Stimulated activated CD8-positive, alpha-beta memory T cell treated with anti-CD3 and anti-CD28 coated beads, Interleukin-15, amount 100 ng/mL, for 4 hours (primary cell): Measurements from ENCODE around the gene MT2A.
"Not testable (repeated sequence)": the region's sequence is repeated elsewhere in the genome, so short reads cannot be mapped to it uniquely, and the experiment has no call there.

Experiments
- DNase-seq, 2 donors: peaks; one replicate each; pipeline ENCODE4 v3.0.0-alpha.2; 2020; ENCODE audit warnings: low read depth in 2 of 2

MT2A gene

DNA sequence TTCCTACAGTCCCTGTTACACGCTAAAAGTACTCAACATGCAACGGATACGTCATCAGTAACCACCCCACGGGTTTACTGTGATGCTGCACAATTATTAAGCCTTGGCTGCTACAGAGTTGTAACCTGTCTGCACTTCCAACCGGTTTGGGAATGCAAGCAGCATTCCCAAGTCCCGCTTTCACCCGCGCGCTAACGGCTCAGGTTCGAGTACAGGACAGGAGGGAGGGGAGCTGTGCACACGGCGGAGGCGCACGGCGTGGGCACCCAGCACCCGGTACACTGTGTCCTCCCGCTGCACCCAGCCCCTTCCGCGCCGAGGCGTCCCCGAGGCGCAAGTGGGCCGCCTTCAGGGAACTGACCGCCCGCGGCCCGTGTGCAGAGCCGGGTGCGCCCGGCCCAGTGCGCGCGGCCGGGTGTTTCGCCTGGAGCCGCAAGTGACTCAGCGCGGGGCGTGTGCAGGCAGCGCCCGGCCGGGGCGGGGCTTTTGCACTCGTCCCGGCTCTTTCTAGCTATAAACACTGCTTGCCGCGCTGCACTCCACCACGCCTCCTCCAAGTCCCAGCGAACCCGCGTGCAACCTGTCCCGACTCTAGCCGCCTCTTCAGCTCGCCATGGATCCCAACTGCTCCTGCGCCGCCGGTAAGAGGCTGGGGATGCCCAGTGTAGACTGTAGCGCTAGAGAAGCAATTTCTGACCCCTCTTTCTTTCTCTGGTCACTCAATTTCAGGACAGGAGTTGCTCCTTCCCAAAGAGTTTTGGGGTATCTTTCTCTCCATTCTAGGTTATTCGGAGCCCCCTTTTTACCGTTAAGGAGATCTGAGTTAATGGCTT, at the start of gene MT2A:
TSS of gene MT2A (plus strand) at position 542 of the 833 bp plus-strand sequence. CDS start at position 614, 72 bp downstream.
- peak; percentile 70 for DNase-seq

DNA sequence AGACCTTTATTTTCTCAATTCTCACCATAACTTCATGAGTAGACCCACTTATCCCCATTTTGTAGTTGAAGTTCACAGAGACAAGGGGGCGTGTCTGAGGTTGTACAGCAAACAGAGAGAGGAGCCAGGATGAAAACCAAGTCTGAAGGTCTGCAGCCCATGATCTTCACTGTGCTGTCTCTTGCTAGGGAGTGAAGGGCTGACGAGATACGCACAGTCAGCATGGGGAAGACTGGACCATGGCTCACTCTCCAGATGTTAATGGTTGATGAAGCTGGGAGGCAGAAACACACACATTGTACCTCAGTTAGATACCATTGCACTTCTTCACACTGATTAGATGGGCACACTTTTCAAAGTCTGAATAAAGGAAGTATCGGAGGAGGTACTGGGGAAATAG, 49.3 kb upstream of the MT2A start:
- DNase-seq = no peak

DNA sequence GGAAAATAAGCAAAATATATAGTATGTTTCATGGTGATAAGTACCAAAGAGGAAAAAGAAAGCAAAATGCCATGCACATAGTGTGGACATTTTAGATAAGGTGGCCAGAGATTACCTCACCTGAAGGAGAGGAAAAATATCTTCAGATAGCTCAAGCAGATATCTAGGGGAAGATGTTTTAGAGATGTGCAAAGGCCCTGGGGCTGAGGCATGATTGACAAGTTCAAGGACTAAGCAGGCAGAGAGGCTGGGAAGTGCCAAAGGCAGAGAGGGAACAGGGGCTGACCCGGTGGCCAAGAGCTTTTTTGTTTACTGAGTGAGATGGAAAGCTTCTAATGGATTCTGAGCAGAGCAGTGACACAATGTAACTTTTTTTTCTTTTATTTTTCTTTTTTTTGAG, 47.9 kb upstream of the MT2A start:
- no peak for DNase-seq

DNA sequence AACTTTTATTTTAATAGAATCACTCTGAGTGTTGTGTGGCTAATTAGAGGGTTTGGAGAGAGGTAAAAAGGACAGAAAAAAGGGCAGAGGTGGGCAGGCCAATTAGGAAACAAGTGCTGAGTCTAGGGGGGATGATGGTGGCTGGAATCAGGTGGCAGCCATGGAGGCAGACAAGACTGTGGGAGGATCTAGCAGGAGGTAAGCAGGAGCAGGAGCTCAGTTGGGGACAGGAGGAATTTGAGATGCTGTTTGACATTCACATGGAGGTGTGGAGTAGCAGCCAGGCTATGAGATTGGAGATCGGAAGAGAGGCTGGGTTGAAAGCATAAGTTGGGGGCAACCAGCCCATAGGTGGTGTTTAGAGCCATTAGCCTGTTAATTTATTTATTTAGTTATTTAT, 47.3 kb upstream of the MT2A start:
- no peak for DNase-seq

DNA sequence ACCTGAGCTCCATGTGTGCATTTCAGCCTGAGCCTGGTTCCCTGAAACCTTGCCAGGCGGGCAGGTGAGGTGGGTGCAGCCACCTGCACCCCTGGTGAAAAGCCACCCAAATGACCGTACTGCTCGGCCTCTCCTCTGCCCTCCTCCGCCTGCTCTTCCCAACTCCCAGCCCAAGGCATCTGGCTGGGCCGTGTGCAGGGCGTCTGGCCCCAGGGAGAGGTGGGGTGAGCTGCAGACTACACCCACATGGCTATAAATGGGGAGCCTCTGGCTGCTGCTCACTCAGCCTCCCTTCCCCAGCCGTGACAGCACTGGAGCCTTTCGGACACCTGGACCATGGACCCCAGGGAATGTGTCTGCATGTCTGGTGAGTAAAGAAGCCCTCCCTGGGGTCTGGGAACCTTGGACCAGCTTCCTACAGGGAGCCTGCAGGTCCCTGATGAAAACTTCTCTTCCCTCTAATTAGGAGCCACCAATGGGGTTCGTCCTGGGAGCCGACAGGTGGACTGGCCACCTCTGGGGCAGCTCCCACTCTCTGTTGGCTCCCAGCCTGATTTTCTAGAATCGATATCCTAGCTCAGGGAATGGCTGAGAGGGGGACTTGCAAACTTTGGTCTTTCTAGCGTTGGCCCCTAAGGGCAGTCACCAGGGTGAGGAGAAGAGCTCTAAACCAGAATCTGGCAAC, 43.4 kb upstream of the MT2A start, which contains the start of gene MT4:
TSS of gene MT4 (plus strand) at position 281 of the 685 bp plus-strand sequence. CDS start at position 337, 56 bp downstream.
- no peak for DNase-seq

DNA sequence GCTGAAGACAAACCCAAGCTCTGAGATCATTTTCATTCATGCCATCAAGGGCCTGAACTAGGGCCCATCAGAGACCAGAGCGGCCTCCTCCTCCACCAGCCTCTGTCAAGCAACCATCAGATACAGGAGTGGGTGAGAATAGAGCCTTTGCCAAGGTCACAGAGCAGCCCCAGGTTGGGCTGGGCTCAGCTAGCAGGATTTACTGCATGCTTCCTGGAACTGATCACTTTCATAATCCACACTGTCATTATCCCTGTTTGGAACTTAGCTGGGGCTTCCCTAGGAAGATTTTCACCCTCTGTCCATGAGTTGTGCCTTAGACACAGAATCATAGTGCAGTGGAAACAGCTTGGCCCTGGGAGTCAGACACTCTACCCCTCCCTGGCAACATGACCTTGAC, 38.4 kb upstream of the MT2A start:
- no peak for DNase-seq

DNA sequence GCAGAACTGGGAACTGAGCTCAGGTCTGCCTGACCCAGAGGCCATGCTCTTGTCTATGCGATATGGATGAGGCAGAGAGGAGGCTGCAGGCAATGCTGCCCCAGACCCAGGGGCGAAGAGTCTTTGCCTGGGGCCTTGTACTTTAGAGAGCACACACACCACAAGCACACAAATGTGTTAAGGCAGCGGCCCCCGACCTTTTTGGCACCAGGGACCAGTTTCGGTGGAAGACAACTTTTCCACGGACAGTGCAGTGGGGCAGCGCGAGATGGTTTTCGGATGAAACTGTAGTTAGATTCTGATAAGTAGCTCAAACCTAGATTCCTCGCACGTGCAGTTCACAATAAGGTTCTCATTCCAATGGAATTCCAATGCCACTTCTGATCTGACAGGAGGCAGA, 36.9 kb upstream of the MT2A start:
- DNase-seq = no peak

DNA sequence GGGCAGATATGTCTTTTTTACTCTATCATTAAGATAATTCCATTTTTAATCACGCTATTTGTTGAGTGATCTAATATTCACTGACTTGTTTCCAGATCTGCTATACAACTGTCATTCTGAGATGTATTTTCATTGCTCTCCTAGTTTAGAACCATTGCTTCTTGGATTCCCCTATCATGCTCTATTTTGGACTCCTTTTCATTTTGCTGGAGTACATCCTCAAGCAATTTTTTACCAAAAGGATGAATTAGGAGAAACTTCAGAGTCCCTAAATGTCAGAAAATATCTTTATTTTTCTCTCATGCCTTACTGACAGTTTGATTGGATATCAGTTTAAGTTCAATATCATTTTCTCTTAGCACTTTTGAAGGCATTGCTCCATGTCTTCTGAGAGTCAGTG, 33.8 kb upstream of the MT2A start:
- DNase-seq = no peak

DNA sequence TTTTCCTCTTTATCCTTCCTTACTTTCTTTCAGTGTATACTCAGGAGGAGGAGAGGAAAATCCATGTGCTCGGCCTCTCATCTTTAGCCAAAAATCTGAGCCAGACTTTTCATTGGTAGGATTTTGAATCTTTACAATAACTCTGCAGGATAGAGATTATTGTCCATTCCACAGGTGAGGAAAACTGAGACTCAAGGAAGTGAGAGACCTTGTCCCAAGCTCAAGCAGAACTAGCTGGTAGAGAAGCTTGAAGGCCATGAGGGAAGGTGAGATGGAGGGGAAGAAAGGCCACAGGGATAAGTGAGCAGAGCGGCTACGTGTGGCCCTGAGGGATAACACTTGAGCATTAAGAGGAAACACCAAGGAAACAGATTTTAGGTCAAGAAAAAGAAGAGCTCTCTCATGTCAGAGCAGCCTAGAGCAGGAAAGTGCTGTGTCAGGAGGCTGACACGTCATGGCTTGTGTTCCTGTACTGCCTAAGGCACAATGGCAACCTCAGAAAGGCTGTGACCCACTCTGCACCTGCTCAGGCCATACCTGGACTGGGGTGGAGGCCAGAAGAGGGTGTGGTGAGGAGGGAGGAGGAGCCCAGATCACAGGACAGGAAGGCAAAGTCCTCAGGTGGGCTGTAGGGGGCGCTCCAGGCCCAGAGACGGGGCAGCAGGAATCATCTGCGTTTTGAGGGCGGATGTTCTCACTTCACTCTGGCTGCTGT, 31.6 kb upstream of the MT2A start:
- peak; percentile 45 to 74 for DNase-seq

DNA sequence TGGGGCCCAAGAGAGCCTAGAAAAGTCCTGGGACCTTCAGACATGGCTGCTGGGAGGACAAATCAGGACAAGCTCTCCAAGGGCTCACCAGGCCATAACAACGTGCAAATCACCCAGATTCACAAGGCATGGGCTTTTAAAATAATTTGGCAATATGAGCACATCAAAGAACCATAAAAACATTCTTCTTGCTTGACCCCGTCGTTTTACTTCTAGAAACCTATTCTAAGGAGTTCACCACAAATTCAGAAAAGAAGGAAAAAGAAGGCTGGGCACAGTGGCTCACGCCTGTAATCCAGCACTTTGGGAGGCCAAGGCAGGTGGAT, 31.1 kb upstream of the MT2A start:
- DNase-seq = no peak

DNA sequence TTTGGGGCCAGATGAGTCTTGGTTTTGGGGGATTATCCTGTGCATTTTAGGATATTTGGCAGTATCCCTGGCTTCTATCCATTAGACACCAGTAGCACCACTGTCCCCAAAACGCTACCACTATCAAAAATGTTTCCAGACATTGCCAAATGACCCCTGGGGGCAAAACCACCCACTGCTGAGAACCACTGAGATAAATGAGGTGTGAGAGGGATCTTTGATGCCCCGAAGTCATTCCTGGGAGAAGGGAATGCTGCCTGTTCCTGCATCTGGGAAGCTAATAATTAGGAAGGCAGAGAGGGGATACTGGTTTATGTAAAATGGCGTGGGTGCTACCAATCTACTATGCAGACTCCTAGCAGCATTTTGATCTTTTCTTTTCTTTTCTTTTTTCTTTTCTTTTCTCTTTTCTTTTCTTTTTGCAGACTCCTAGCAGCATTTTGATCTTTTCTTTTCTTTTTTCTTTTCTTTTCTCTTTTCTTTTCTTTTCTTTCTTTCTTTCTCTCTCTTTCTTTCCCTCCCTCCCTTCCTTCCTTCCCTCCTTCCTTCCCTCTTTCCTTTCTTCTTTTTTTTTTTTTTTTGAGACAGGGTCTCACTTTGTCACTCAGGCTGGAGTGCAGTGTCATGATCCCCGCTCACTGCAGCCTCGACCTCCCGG, 27.9 kb upstream of the MT2A start:
- DNase-seq = no peak

DNA sequence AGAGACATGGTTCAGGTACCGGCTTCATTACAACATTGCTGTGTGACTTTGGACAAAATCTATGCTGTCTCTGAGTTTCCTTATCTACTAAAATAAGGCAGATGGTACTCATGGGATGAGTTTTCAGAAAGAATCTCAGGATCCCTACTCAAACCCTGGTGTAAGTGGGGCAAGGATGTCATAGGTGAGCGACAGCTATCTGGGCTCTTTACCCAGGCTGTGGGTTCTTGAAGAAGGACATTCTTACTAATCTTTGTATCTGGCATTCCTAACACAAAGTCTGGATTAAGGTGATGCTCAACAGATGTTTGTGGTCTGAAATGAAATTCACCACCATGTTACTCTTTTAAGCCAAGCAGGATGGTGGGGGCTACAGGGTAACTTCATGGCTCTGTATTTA, 25.5 kb upstream of the MT2A start:
- DNase-seq = not testable (repeated sequence)

DNA sequence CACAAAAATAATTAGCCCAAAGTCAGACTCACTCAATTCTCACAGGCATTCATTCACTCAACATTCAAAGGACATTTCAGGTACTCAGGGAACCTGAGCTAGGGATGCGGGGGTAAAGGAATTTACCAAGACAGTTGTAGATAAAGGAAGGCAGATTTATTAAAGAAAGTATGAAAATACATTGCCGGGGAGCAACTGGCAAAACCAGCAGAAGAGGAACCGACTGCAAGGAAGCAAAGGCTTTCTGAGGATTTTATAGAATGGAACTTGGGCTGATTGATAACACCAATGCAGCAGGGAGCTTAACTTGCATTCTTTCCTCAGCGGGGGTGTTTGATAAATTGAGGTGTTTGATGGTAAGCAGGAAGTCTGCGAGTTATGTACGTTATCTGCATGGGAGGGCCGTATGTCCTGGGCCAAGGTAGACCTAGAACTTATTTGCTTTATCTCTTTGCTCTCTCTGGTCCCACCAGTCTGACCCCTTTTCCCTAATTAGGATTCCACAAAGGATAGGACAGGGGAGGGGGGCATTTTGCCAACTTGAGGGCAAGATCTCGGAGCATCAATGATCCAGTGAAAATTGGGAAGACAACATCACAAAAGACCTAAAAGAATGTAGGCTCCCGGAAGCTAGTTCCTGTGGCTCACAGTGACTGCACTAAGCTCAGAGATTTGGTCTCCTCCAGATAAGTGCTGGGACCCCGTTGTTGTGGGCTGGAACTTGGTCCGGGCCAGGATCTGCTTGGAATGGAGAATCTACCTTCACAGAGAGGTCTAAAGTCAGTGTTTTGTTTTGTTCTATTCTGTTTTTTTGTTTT, 24.8 kb upstream of the MT2A start:
- no peak for DNase-seq

DNA sequence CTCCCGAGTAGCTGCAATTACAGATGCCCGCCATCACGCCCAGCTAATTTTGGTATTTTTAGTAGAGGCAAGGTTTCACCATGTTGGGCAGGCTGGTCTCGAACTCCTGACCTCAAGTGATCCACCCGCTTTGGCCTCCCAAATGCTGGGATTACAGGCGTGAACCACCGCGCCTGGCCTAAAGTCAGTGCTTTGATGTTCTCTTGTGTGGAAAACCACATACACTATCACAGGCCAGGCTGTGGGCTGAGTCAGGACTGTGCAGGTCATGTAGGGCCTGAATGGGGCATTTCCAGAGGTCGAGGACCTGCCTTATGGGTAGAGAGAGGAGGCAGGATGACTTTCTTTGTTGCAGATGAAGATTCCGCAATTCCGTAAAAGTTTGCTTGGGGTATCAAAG, 24.1 kb upstream of the MT2A start:
- no peak for DNase-seq

DNA sequence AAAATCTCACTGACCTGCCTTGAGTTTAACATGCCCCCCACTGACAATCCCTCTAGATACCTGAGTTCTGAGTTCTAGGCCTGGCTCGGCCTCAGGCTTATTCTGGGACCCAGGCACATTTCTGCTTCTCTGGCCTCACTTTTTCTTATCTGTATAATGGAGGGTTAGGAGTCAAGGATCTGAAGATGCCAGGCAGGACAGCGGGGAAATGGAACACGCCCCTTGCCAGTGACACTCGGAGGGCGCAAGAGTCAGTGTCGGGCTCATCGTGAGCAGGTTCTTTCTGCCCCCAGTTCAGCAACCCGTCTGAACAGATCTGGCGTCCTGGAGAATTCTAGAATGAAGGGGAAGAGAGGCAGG, 19.6 kb upstream of the MT2A start:
- DNase-seq = no peak

DNA sequence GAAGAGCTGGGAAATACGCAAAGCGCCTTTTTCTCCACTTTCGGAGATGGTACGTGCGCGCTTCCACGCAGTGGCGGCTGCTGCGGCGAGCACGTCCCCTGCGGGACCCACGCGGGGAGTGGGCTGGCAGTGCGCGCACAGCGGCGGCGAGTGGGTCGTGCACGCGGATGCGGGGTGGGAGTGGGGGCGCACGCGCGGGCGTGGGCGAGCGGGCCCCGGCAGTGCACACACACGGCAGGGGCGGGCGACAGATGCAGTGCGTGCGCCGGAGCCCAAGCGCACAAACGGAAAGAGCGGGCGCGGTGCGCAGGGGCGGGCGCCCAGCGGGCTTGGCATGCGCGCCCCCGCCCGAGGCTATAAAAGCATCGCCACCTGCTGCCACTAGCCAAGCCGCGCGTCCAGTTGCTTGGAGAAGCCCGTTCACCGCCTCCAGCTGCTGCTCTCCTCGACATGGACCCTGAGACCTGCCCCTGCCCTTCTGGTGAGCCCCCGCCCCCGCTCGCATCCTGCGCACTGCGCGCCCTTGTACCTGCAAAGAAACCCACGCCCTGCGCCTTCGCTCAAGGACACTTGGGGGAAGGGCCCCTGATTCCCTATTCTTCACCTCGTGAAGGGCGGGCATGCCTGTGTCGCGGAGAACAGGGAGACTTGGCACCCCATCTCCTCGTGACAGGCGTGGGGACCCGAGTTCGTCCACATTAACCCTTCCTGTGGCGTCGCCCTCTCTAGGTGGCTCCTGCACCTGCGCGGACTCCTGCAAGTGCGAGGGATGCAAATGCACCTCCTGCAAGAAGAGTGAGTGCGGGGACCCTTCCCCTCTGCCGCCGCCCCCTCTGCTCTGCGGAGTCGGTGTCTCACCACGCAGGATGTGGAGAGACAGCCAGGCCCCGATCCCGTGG, 19.0 kb upstream of the MT2A start, which contains the start of gene MT3:
TSS of gene MT3 (plus strand) at position 388 of the 899 bp plus-strand sequence. CDS start at position 451, 63 bp downstream.
- DNase-seq = no peak

DNA sequence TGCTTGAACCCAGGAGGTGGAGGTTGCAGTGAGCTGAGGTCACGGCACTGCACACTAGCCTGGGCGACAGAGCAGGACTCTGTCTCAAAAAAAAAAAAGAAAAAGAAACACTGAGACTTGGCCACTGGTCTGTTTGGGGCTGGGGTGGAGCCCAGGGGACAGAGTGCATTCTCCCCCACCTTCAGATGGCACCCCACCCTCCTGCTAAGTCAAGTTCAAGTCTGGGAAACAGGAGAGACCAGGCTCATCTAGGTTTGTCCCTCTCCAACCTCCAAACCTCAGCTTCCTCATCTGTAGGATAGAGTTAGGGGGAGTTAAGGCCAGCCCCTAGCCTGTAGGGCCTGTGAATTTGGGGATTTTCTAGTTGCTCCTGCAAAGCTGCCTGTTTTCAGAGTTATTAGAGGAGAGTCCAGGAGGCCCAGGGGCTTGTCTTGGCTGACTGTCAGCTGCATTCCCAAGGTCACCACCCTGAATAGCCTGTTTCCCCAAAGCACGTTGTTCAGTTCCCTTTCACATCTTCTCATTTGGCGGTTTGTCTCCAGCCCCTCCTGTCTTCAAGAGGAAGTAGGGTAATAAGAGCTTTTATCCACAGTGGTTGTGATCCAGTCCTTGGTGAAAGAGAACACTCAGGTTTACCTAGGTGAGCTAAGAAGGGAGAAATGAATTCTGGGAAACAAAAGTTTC, 16.9 kb upstream of the MT2A start:
- no peak for DNase-seq

DNA sequence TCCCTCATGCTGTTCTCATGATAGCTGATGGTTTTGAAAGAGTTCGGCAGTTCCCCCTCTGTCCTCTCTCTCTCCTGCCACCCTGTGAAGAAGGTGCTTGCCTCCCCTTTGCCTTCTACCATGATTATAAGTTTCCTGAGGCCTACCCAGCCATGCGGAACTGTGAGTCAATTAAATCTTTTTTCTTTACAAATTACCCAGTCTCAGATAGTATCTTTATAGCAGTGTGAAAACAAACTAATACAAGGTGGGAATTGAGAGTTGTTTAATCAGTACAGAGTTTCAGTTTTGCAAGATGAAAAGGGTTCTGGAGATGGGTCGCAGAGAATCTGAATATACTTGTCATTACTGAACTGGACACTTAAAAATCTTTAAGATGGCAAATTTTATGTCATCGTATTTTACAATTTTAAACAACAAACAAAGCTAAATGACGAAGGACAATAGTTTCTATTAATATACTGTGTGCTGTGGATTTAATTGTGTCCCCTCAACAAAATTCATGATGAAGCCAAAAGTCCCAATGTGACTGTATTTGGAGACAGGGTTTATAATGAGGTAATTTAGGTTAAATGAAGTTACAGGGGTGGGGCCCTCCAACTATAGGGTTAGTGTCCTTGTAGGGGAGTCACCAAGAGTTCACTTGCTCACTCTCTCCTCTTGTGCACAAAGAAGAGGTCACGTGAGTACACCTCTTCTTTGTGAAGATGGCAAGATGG, 14.7 kb upstream of the MT2A start:
- DNase-seq = no peak

DNA sequence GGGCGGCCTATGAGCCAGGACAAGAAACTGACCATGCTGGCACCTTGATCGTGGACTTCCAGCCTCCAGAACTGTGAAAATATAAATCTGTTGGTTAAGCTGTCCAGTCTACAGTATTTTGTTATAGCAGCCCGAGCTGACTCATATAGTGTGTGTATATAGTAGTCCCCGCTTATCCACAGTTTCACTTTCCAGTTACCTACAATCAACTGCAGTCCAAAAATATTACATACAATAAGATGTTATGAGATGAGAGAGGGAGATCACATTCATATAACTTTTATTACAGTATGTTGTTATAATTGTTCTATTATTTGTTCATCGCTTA, 14.1 kb upstream of the MT2A start:
- no peak for DNase-seq
